ENCODE measurements around the gene PPP2R3C.
"Not testable (repeated sequence)": the region's sequence is repeated elsewhere in the genome, so short reads cannot be mapped to it uniquely, and the experiment has no call there.

PPP2R3C gene

GRCh38 chr14:35121887-35122695 lies at the start of gene PPP2R3C, which contains the start of gene PRORP:
Gene PPP2R3C, minus strand, starts transcription at chr14:35121990. Its CDS starts 31 bp downstream, at chr14:35121959.
Gene PRORP, plus strand, starts transcription at chr14:35122552. Its CDS starts 694 bp downstream, at chr14:35123246.
- peak; percentile 84 for DNase-seq

GRCh38 chr14:35167496-35167895 lies 45.7 kb upstream of the PPP2R3C start:
- DNase-seq, result no peak

- DNase-seq, result no peak
Observed at GRCh38 chr14:35164849-35165248, 43.1 kb upstream of the PPP2R3C start.

GRCh38 chr14:35163384-35163783 lies 41.6 kb upstream of the PPP2R3C start:
- DNase-seq, result no peak

- no peak for DNase-seq
Observed at GRCh38 chr14:35161231-35161630, 39.4 kb upstream of the PPP2R3C start.

GRCh38 chr14:35159742-35160409 lies 38.1 kb upstream of the PPP2R3C start:
- DNase-seq, result no peak

GRCh38 chr14:35158951-35159653 lies 37.3 kb upstream of the PPP2R3C start:
- no peak for DNase-seq

- no peak for DNase-seq
Observed at GRCh38 chr14:35158491-35158890, 36.7 kb upstream of the PPP2R3C start.

- no peak for DNase-seq
Observed at GRCh38 chr14:35155962-35156361, 34.2 kb upstream of the PPP2R3C start.

GRCh38 chr14:35154016-35154415 lies 32.2 kb upstream of the PPP2R3C start:
- DNase-seq, result no peak

GRCh38 chr14:35152531-35152930 lies 30.7 kb upstream of the PPP2R3C start:
- DNase-seq, result not testable (repeated sequence)

- DNase-seq, result no peak
Observed at GRCh38 chr14:35149239-35149638, 27.4 kb upstream of the PPP2R3C start.

- DNase-seq, result no peak
Observed at GRCh38 chr14:35147711-35148110, 25.9 kb upstream of the PPP2R3C start.

GRCh38 chr14:35147186-35147585 lies 25.4 kb upstream of the PPP2R3C start:
- DNase-seq, result no peak

GRCh38 chr14:35146711-35147149 lies 24.9 kb upstream of the PPP2R3C start:
- no peak for DNase-seq

- no peak for DNase-seq
Observed at GRCh38 chr14:35144029-35144428, 22.2 kb upstream of the PPP2R3C start.

- peak; percentile 6 for DNase-seq
Observed at GRCh38 chr14:35140718-35141581, 19.2 kb upstream of the PPP2R3C start.

GRCh38 chr14:35138585-35138984 lies 16.8 kb upstream of the PPP2R3C start:
- DNase-seq, result no peak

- no peak for DNase-seq
Observed at GRCh38 chr14:35134329-35135123, 12.7 kb upstream of the PPP2R3C start.

- DNase-seq, result no peak
Observed at GRCh38 chr14:35133542-35134328, 11.9 kb upstream of the PPP2R3C start.

GRCh38 chr14:35124127-35124526 lies 2.3 kb upstream of the PPP2R3C start:
- no peak for DNase-seq

Data from NCI-H1436 (cell line).